Stomach (tissue), 4 donors: ENCODE results near the gene ZNF14.

ENCODE experiments used
- CTCF ChIP-seq, 7 experiments: fragments of 450-650 bp in 4 of 7; fragments of 200-600 bp in 3 of 7; sonication (generic) in 3 of 7; IDR thresholded peaks; one replicate each; pipeline ENCODE4 v1.5.1; 2016 to 2019; ENCODE audit warnings: antibody characterized with exemption in 7 of 7, control low read depth in 2 of 7, mild to moderate bottlenecking in 1 of 7
- POLR2A ChIP-seq, 4 donors: fragments of 450-650 bp; IDR thresholded peaks; one replicate each; pipeline ENCODE4 v1.6.1; 2016; ENCODE audit warnings: antibody characterized with exemption in 4 of 4, control low read depth in 2 of 4, mild to moderate bottlenecking in 1 of 4, moderate library complexity in 1 of 4
- POLR2AphosphoS5 ChIP-seq, 3 donors: sonication (generic); formaldehyde crosslinking; IDR thresholded peaks; one replicate each; pipeline ENCODE4 v1.6.1; 2016; ENCODE audit warnings: antibody characterized with exemption in 3 of 3

GRCh38 chr19:19677579-19677978 is 55.3 kb downstream of the ZNF14 start:
- no peak for TF ChIP-seq CTCF (IDR thresholded peaks at IDR 0.05)
- no peak for TF ChIP-seq POLR2AphosphoS5 (IDR thresholded peaks at IDR 0.05)
- TF ChIP-seq POLR2A (IDR thresholded peaks at IDR 0.05): no peak
